HG03045 (cell line): ENCODE measurements around the gene SDHAF3.

Experiments
- ATAC-seq: cut with Tn5 transposase; IDR thresholded peaks from one replicate; pipeline ENCODE4 v1.9.1; 2021; ENCODE audit warnings: mild to moderate bottlenecking, moderate library complexity; ENCODE audit not compliant: unreplicated experiment

The SDHAF3 gene

DNA sequence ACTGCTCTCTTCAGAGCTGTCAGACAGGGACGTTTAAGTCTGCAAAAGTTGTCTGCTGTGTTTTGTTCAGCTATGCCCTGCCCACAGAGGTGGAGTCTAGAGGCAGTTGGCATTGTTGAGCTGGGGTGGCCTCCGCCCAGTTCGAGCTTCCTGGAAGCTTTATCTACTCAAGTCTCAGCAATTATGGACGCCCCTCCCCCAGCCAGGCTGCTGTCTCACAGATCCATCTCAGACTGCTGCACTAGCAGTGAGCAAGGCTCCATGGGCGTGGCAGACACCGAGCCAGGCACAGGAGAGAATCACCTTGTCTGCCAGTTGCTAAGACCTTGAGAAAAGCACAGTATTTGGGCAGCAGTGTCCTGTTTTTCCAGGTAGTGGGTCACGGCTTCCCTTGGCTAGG, 98.1 kb downstream of the SDHAF3 start:
- no peak for ATAC-seq

DNA sequence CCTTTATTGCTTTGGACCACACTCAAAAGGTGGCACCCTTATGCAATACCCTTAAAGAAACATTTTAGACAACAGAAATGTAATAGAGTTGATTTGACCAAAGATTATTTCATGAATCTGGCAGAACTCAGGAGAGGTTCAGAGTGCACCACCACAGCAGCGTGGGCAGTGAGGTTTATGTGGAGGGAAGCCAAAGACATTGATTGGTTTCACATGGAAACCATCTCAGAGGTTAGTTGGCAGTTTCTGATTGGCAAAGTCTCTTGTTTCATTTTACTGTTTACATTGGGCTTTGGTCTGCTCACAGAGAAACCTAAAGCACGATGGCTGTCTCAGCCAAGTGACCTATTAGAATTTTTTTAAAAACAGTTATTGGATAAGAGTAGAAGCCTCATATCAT, 101.3 kb downstream of the SDHAF3 start:
- no peak for ATAC-seq

DNA sequence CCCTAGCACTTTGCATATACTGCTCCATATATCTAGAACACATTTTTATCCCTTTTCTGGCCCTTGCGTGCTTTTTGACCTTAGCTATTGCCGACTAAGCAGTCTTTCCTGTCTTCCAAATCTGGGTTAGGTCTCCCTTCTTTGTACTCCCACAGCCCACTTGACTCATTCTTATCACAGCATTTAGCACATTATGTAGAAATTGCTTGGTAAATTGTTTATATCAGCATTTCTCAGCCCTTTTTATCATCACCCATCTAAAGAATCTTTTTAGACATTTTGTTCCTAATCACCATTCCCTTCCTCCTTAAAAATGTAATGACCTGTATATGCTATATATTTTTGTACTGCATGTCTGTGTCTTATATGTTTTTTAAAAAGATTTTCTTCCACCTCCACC, 101.7 kb downstream of the SDHAF3 start:
- no peak for ATAC-seq

DNA sequence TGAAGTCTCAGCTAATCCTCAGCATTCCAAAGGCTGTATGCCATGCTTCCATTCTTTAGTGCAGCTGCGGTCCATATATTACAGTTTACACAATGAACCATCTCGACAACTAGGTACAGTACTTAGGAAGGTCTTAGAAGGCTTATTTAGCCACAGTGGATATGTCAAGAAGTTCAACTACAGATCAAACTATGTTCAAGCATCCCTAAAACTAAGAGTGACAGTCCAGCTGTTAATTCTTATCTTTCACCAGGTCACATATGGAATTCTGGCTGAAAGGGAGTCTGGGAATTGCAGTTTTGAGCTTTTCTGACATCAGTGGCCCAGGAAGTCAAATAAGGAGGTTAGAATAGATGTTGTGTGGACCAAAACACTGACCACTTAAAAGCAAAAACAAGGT, 106.8 kb downstream of the SDHAF3 start:
- ATAC-seq = no peak

DNA sequence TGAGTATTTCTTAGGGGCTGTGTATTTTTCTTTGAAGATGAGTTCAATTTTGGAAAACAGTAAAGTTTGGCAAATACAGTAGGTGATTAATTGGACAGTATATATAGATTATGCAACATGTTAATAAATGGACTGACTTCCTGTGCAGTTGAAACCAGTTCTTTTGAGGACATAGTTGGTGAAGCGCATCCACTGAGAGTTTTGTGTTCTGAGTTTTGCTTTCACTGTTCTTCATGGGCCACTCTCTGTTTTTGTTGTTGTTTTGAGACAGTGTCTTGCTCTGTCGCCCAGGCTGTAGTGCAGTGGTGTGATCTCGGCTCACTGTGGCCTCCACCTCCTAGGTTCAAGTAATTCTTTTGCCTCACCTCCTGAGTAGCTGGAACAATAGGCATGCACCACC, 109.0 kb downstream of the SDHAF3 start:
- no peak for ATAC-seq
